C4-2B (cell line): Measurements from ENCODE around the gene RNF166.

ENCODE experiments used
- ZFX ChIP-seq: fragments of 450-650 bp; IDR thresholded peaks from 2 replicates; pipeline ENCODE4 v1.6.1; 2017
- TF ChIP-seq, protein P1 (sequence below): fragments of 450-650 bp; conservative IDR thresholded peaks from 2 replicates; pipeline ENCODE4 v1.5.1; 2017; ENCODE audit warnings: mild to moderate bottlenecking

DNA sequence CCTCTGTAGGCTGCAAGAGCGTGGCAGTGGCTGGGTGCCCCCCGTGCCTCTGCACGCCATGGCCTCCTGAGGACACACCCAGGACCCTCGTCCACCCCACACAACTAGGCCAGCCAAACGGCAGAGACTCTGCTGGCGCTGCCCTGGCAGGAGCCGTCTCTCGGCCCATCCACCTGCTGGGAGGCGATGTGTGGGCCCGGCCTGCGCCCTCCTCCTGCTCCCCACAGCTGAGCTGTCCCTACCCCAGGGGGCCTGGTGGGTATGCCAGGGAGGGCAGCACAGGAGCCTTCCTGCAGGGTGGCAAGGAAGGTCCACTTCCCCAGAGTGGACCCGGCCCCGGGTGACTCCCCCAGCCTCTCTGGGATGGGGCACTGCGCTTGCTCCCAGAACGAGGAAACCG is 7.0 kb downstream of the RNF166 start:
- TF ChIP-seq, protein P1, sequence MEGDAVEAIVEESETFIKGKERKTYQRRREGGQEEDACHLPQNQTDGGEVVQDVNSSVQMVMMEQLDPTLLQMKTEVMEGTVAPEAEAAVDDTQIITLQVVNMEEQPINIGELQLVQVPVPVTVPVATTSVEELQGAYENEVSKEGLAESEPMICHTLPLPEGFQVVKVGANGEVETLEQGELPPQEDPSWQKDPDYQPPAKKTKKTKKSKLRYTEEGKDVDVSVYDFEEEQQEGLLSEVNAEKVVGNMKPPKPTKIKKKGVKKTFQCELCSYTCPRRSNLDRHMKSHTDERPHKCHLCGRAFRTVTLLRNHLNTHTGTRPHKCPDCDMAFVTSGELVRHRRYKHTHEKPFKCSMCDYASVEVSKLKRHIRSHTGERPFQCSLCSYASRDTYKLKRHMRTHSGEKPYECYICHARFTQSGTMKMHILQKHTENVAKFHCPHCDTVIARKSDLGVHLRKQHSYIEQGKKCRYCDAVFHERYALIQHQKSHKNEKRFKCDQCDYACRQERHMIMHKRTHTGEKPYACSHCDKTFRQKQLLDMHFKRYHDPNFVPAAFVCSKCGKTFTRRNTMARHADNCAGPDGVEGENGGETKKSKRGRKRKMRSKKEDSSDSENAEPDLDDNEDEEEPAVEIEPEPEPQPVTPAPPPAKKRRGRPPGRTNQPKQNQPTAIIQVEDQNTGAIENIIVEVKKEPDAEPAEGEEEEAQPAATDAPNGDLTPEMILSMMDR = no peak
- no peak for TF ChIP-seq ZFX
